HG02678 (cell line): ENCODE results near the gene RBM4B.

Source experiments
- ATAC-seq: cut with Tn5 transposase; IDR thresholded peaks from one replicate; pipeline ENCODE4 v1.9.1; 2021; ENCODE audit warnings: mild to moderate bottlenecking, moderate library complexity; ENCODE audit not compliant: unreplicated experiment

The RBM4B gene

GRCh38 chr11:66616379-66617154 is 61.1 kb downstream of the RBM4B start, which contains the start of gene RBM14:
TSS of gene RBM14 (plus strand) at chr11:66616630. CDS start at chr11:66616721, 91 bp downstream.
- ATAC-seq = peak; percentile 93
